Heart right ventricle (tissue), 16 donors: Measurements from ENCODE around the gene SMC4. TPM values are rescaled to one million over a fixed set of nuclear protein-coding genes. Genes with fewer than 3 reads are reported as not detected.
"Not testable (repeated sequence)": the region's sequence is repeated elsewhere in the genome, so short reads cannot be mapped to it uniquely, and the experiment has no call there.

Experiments used
- ATAC-seq, 8 donors: fragments of 200-7000 bp; cut with Tn5 transposase; one replicate each; pipeline ENCODE4 v1.9.1; 2020; ENCODE audit warnings: mild to moderate bottlenecking in 8 of 8, moderate library complexity in 8 of 8, moderate number of reproducible peaks in 1 of 8
- DNase-seq, 2 donors: peaks; one replicate each; pipeline ENCODE4 v3.0.0-alpha.2; 2020
- H3K27ac ChIP-seq, 10 donors: fragments of 200-600 bp; sonication (generic) in 2 of 10; one replicate each; pipeline versions ENCODE4 v1.5.0 to v1.8.0; 2020 to 2022; ENCODE audit warnings: mild to moderate bottlenecking in 3 of 10
- H3K27me3 ChIP-seq, 7 donors: fragments of 200-600 bp; one replicate each; pipeline ENCODE4 v1.8.0; 2021 to 2022; ENCODE audit warnings: mild to moderate bottlenecking in 2 of 7
- H3K36me3 ChIP-seq, 9 donors: fragments of 200-600 bp; sonication (generic) in 1 of 9; one replicate each; pipeline versions ENCODE4 v1.5.0 to v1.8.0; 2020 to 2022; ENCODE audit warnings: mild to moderate bottlenecking in 2 of 9
- H3K4me1 ChIP-seq, 9 donors: fragments of 200-600 bp; sonication (generic) in 1 of 9; one replicate each; pipeline versions ENCODE4 v1.5.0 to v1.8.0; 2020 to 2022; ENCODE audit warnings: mild to moderate bottlenecking in 4 of 9
- H3K4me3 ChIP-seq, 10 donors: fragments of 200-600 bp; sonication (generic) in 2 of 10; one replicate each; pipeline versions ENCODE4 v1.5.0 to v1.8.0; 2020 to 2022; ENCODE audit warnings: mild to moderate bottlenecking in 7 of 10, moderate library complexity in 2 of 10
- H3K9me3 ChIP-seq, 11 donors: fragments of 200-600 bp in 10 of 11; sonication (generic) in 2 of 11; one replicate each; pipeline versions ENCODE4 v1.5.0 to v1.8.0; 2013 to 2022; ENCODE audit warnings: mild to moderate bottlenecking in 2 of 11, control low read depth in 1 of 11, moderate library complexity in 1 of 11
- CTCF ChIP-seq, 9 donors: fragments of 200-600 bp; sonication (generic) in 2 of 9; IDR thresholded peaks; one replicate each; pipeline versions ENCODE4 v1.5.0 to v1.8.0; 2021 to 2022; ENCODE audit warnings: antibody characterized with exemption in 9 of 9, mild to moderate bottlenecking in 5 of 9, moderate library complexity in 1 of 9
- WGBS, 2 donors: extraction: QIAGEN DNeasy Blood & Tissue Kit; methylation state at CpG; one replicate each; pipeline ENCODE4 v1.1.7; 2013; ENCODE audit warnings: inconsistent platforms in 1 of 2; 5-methylcytosine and 5-hydroxymethylcytosine counted together
- intact Hi-C, 10 donors: fragments of 100-400 bp; cut with DNase I; formaldehyde crosslinking; loops; one replicate each; pipeline versions ENCODE4 v1.11.1 to v1.14.2; 2022
- polyA plus RNA-seq, 2 donors: library from polyadenylated mRNA; stranded (reverse); fragments of 200-250 nt; gene quantifications; one replicate each; pipeline ENCODE4 v1.2.3, GENCODE V29; 2013
- total RNA-seq, 10 donors: library from RNA; stranded (reverse); fragmentation: NEBNext Ultra II Directional in 3 of 10; extraction: Animal tissue kit (Norgen Biotek cat#: 25700) in 3 of 10; gene quantifications; one replicate each; pipeline versions ENCODE4 v1.2.1 to v1.2.4, GENCODE V29; 2021 to 2023
- donor health status: Arrhythmogenic right ventricular cardiomyopathy.
- donor health status: ischemic (EF 13 %, LVEDD 7.1; RV severe dilation, severe dysfunction).
- donor health status: healthy with polysubstance abuse.
- donor health status: DM: no; HTN: yes; CAD: no.
- donor health status: DM: no; HTN: no; CAD: no.
- donor health status: ischemic (EF 25% LVEDD 6.9; RV normal size, moderate dysfunction).
- donor health status: ischemic (EF 25% LVEDD 5.7; RV mildly dilated, moderate dysfunction).
- donor health status: healthy.
- donor health status: DM: yes; HTN: yes; CAD: no.
- donor health status: Ischemic cardiomyopathy.
- donor health status: ischemic (EF 35%, LVEDD 5.7; RV mildly dilated, moderate dysfunction).
- donor health status: nonischemic (EF 11% LVEDD 7.7; RV severe dilation, severe dysfunction).
- donor health status: DM: yes; HTN: yes; CAD: no.
- donor health status: PGD.
- donor health status: ischemic (EF 29% LVEDD 5.4; RV normal size, mild dysfunction).
- donor health status: nonischemic (EF 23%, LVEDD 6.1; RV moderate dilation, normal function).

SMC4 gene
- total and polyA plus RNA-seq, 12 donors: 8.9 to 38.6 (median 17.3) TPM

- Histone ChIP-seq H3K4me3 (peak within 1 kb of the TSS; percentile 23 to 68 (median 49)), H3K4me1 (peaks cover 0 to 31% (median 15%) of the 10 kb centered on the region in 9 donors), H3K9me3 (no peaks in the 10 kb centered on the region), H3K27me3 (peaks cover 0 to 30% (median 16%) of the 10 kb centered on the region in 7 donors), H3K36me3 (peaks cover 0 to 2% (median 0%) of the 10 kb centered on the region in 9 donors), H3K27ac (peak within 1 kb of the TSS in 1 of 10 donors; percentile 84)
- no peak for TF ChIP-seq CTCF (IDR thresholded peaks at IDR 0.05)
- 8 to 10% methylated on average over 71 of the region's 71 CpGs for WGBS, 2 donors
- DNase-seq: peak; percentile 57 to 78
- intact Hi-C loops: no loop called here
- ATAC-seq: peak; percentile 77 to 94 (median 90)
Observed at GRCh38 chr3:160449636-160450598, 50.5 kb downstream of the SMC4 start, which contains the start of gene TRIM59. TRIM59 (minus strand) TSS chr3:160449786; CDS start chr3:160439183, 10,603 bp downstream.

- ATAC-seq: peak in 1 of 8 donors; percentile 31
- H3K4me3 ChIP-seq: no peak overlapping the region
- H3K27ac ChIP-seq: no peak overlapping the region
- TF ChIP-seq CTCF (IDR thresholded peaks at IDR 0.05): no peak
- H3K9me3 ChIP-seq: no peaks in the 10 kb centered on the region
- no peaks in the 10 kb centered on the region for H3K36me3 ChIP-seq
- WGBS, 2 donors: 57 to 58% methylated on average over 3 of the region's 3 CpGs
- no peak for DNase-seq
- H3K4me1 ChIP-seq: peaks cover 0 to 31% (median 15%) of the 10 kb centered on the region in 9 donors
- peaks cover 0 to 30% (median 16%) of the 10 kb centered on the region in 7 donors for H3K27me3 ChIP-seq
- intact Hi-C loops: no loop called here
Observed at GRCh38 chr3:160450846-160451245, 51.4 kb downstream of the SMC4 start.

- H3K9me3 ChIP-seq: no peaks in the 10 kb centered on the region
- H3K27ac ChIP-seq: no peak overlapping the region
- peaks cover 0 to 31% (median 15%) of the 10 kb centered on the region in 9 donors for H3K4me1 ChIP-seq
- no peak for ATAC-seq
- H3K27me3 ChIP-seq: peaks cover 0 to 30% (median 16%) of the 10 kb centered on the region in 7 donors
- WGBS, 2 donors: 87 to 92% methylated on average over 4 of the region's 4 CpGs
- H3K4me3 ChIP-seq: no peak overlapping the region
- H3K36me3 ChIP-seq: no peaks in the 10 kb centered on the region
- intact Hi-C loops: no loop called here
- TF ChIP-seq CTCF (IDR thresholded peaks at IDR 0.05): no peak
- no peak for DNase-seq
Observed at GRCh38 chr3:160451602-160452001, 52.2 kb downstream of the SMC4 start.

- WGBS, 2 donors: 96 to 97% methylated on average over 16 to 19 of the region's 19 CpGs
- Histone ChIP-seq H3K4me1 (peaks cover 0 to 30% (median 15%) of the 10 kb centered on the region in 9 donors), H3K27me3 (peaks cover 0 to 30% (median 16%) of the 10 kb centered on the region in 7 donors)
- H3K36me3 ChIP-seq, DNase-seq, H3K9me3 ChIP-seq, ATAC-seq, H3K4me3 ChIP-seq, intact Hi-C loops, H3K27ac ChIP-seq: not testable (repeated sequence)
Observed at GRCh38 chr3:160452251-160452650, 52.8 kb downstream of the SMC4 start.
